NCI-H1436 (cell line): Measurements from ENCODE around the gene PRICKLE3.
"Not testable (repeated sequence)": the region's sequence is repeated elsewhere in the genome, so short reads cannot be mapped to it uniquely, and the experiment has no call there.

Experiments
- DNase-seq: peaks from one replicate; lab custom pipeline; 2025; lab: John Stamatoyannopoulos, UW

PRICKLE3 gene

GRCh38 chrX:49178537-49178936 is 7.6 kb downstream of the PRICKLE3 start:
- DNase-seq: no peak

DNA sequence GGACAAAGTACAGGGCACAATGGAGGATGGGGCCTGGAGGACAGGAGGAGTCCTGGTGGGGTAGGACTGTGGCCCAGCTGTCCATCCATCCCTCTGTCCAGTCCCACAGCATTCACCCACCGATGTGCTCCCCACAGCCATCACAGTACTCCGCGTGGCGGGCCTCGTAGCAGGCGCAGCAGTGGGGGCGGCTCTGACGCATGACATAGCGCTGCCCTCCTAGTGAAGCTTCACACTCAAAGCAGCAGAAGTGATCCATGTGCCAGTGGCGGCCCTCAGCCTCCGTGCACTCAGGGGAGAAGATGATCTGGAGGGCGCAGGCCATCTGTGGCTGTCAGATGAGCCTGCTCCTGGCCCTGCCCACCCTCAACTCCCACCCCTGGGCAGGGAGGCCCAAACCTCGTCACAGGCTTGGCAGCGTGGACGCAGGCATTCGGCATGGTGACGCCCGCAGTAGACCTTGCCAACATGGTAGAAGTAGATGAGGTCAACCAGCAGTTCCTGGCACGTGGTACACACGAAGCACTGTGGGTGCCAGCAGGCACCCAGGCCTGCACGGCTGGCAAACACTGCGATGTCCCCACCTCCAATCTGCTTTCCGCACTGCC is 8.2 kb downstream of the PRICKLE3 start:
- no peak for DNase-seq

DNA sequence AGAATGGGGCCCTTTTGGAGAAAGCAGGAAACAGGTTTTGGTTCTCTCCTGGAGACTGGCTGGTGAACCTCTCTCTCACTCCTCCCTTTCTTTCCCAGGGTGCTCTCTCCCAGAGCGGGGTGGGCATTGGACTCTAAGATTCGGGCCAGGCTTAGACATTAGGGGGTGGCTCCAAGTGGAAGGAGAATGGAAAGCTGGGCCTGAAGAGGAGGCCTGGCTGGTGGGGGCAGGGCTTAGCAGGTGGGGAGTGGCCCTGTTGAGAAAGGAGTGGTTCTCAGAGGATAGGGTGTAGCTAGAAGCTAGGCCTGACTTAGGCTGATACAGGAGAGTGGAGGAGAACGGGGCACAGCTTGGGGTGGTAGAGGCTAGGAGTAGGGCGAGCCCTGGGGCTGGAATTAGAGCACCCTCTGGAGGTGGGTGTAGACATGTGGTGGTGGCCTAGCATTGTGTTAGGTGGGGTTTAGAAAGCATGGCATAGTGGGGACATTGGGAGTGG is 8.8 kb downstream of the PRICKLE3 start:
- no peak for DNase-seq

GRCh38 chrX:49176421-49177326 is 9.5 kb downstream of the PRICKLE3 start:
- no peak for DNase-seq

DNA sequence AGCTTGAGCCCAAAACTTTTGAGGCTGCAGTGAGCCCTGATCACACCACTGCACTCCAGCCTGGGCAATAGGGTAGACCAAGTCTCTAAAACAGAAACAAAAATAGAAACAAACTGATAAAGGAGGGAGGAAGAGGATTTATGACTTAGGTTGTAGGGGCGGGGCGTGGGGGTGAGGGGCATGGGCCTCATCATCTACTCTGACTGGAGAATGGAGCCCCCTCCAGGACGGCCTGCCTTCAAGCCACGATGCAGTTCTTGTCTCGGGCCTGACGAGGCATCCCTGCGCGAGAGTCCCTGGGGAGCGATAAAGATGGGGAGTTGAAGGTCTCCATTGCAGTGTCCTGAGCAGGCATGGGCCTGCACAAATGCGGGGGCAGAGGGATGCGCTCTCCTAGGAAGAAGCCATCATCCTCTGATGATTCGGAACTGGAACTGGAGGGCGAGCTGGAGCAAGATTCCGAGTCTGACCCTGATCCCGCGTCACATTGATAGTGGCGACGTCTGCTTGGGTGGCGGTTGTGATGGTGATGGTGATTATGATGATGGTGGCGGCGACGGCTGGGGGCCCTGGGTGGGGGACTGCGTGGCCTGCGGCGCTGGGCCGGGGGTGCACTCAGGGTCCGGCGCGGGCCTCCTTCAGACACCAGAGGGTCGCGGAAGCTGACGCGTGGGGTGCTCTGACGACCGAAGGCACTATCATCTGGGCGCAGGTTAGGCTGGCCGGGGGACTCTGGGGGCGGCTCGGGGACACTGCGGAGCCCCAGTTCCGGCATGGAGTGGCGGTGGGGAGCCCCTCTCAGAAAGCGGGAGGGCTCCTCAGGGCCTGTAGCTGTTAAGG is 10.5 kb downstream of the PRICKLE3 start:
- no peak for DNase-seq

GRCh38 chrX:49174723-49175122 is 11.4 kb downstream of the PRICKLE3 start:
- no peak for DNase-seq

GRCh38 chrX:49173544-49173943 is 12.6 kb downstream of the PRICKLE3 start:
- not testable (repeated sequence) for DNase-seq

DNA sequence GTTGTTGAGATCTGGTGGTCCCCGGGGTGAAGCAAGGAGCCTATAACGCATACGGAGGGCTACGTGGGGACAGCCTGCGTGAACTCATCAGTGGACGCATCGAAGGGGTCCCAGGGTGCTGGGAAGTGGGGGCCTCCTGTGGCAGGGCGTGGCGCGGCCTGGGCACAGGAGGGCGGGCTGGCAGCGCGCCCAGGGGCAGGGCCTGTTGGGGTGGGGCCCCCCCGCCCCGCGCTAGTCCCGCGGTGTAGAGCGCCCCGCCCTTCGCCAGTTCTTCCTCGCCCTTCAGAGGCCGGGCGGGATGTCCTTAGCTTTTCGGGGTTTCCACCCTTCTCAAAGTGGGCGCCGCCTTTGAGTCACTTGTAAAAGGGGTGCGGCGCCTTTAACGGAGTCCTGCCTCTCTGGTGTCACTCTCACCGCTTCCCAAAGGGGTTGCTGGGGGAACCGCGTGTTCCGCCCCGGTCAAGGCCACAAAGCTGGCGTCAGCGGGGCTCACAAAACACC is 13.8 kb downstream of the PRICKLE3 start:
- DNase-seq: peak; percentile 43

GRCh38 chrX:49171752-49172279 is 14.4 kb downstream of the PRICKLE3 start, which contains the start of gene PLP2:
PLP2 (plus strand) TSS chrX:49171898; CDS start chrX:49172001, 103 bp downstream.
- no peak for DNase-seq

- no peak for DNase-seq
Measured at GRCh38 chrX:49167740-49168108, 18.4 kb downstream of the PRICKLE3 start.

DNA sequence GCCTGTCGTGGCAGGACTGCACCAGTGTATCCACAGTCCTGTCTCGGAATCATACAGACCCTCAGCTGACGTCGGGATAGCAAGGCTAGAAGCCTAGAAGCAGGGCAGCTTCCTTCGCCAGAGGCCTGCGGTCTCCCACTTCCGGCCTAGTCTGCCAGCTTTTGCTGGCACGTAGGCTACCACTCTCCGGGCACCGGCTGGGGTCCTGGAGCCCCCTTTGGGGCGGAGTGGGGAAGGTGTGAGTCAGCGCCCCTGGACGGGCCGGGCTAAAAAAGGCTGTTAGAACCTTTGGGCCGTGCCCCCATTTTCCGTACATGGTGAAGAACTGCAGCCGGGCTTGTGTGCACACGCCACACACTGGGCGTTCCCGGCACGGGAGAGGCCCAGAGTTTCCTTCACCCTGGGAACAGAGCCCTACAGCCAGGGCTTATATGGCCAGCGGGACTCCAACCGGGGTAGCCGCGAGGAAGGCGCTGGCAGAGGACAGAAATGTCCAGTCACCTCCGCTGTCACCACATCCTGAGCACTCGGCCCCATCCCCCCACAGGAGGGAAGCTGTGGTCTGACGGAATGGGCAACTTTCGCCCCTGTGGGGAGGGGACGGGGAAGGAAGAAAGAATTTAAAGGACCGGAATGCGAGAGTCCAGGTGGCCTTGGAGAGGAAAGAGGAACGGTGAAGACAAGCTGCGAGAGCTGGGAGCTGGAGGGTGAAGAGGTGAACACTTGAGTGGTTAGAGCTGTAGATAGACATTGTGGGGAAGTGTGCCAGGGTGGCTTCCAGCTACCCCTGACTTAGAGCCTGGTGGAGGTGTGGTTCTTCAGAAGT is 19.0 kb downstream of the PRICKLE3 start:
- DNase-seq: no peak

DNA sequence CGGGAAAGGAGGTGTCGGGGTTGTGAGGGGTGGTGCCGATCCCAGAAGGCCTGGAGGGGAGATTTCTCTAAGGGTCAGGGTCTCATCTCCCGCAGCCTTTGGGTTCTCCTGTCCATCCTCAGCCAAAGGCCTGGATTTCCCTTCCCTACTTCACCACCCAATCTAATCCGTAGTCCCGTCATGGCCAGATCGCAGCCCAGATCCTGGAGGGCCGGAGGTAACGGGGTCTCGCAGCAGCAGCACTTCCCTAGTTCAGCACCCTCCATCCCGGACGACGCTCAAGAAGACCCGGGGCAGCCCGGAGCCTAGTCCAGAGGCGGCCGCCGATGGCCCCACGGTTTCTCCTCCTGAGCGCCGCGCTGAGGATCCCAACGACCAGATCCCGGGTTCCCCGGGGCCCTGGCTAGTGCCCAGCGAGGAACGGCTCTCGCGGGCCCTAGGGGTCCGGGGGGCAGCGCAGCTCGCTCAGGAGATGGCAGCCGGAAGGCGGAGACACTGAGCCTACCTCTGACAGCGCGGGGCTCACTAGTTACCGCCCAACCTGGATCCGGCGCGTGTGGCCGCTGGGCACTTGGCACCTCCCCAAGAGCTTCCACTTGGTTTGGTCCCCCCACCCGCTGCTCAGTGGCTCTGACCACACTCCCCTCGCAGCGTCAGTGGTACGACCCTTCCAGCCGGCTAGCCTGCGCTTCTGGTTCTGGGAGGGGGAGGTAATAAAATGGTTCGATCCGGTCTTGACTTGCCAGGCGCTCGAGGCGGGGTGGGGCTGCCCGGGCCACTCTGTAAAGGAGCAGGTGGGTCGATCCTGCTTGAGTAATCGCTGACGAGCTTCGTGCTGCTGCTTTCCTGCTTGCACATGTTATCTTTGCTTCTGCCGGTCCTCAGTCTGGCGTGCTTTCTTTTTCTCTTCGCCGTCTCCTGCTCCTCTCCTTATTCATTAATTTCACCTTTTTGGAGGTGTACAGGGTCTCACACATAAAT is 20.0 kb downstream of the PRICKLE3 start:
- DNase-seq: peak; percentile 88

- DNase-seq: no peak
Measured at GRCh38 chrX:49164589-49165360, 21.4 kb downstream of the PRICKLE3 start.

- peak; percentile 66 for DNase-seq
Measured at GRCh38 chrX:49163555-49164419, 22.4 kb downstream of the PRICKLE3 start.

DNA sequence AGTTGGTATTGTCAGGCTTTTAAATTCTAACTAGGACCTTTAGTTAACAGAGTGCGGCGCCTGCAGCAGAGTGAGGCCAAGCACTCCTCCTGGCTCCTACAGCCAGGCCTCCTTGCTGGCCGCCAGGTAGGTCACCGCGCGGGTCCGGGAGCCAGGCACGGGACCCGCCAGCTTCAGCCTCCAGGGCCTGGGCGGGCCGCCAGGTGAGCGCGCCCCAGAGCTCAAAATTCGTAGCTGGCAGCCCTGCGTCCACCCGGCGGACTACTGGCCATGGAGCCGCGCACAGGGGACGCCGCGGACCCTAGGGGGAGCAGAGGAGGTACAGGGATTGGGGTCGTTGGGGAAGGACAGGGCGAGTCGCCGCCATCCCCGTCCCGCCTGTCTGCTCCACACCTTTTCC is 23.6 kb downstream of the PRICKLE3 start, which contains the start of gene MAGIX:
Gene MAGIX (plus strand): TSS at position 139 of the 400 bp plus-strand sequence. CDS start 132 bp downstream, at position 271.
- no peak for DNase-seq

DNA sequence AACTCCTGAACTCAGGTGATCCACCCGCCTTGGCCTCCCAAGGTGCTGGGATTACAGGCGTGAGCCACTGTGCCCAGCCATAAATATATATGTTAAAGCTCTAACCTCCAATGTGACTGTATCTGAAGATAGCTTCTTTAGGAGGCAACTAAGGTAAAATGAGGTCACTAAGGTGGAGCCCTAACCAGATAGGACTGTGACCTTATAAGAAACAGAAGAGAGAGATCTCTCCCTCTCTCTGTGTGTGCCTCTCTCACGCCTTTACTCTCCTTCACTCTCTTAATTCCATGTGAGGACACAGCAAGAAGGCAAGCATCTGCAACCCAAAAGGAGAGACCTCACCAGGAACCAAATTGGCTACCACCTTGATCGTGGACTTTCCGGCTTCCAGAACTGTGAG is 24.5 kb downstream of the PRICKLE3 start:
- DNase-seq: no peak

GRCh38 chrX:49160908-49161307 is 25.3 kb downstream of the PRICKLE3 start:
- no peak for DNase-seq

GRCh38 chrX:49157194-49157593 is 29.0 kb downstream of the PRICKLE3 start:
- DNase-seq: no peak
